IMR-90 (cell line): ENCODE results near the gene SNX25. TPM values are rescaled to one million over a fixed set of nuclear protein-coding genes. Genes with fewer than 3 reads are reported as not detected.

Experiments
- ATAC-seq: fragments of 200-7000 bp; cut with Tn5 transposase; 2 replicates; pipeline ENCODE4 v1.9.1; 2020; ENCODE audit warnings: low read depth, mild to moderate bottlenecking, moderate library complexity
- BruUV-seq: library from RNA; stranded (reverse); fragments of 400-500 nt; replicated peaks from 2 replicates; lab custom pipeline; 2021; lab: Mats Ljungman, UMichigan
- CTCF ChIA-PET: fragments of 300-600 bp; formaldehyde crosslinking; extraction: SDS; loops from one replicate; lab custom pipeline; 2021; ENCODE audit warnings: antibody characterized with exemption; lab: Yijun Ruan, JAX
- POLR2A ChIA-PET: fragments of 300-600 bp; sonication (Branson Sonifier 250); formaldehyde crosslinking; loops from one replicate; lab custom pipeline; 2022; ENCODE audit warnings: antibody characterized with exemption; ENCODE audit not compliant: unreplicated experiment; lab: Charles Lee
- DNase-seq: peaks from one replicate; pipeline ENCODE4 v3.0.0; 2013
- H2AFZ ChIP-seq: replicated peaks from 2 replicates; pipeline ENCODE3; 2013; ENCODE audit warnings: low read length, mild to moderate bottlenecking; ENCODE audit not compliant: poor library complexity
- H2AK5ac ChIP-seq: 2 replicates; pipeline ENCODE4 v1.6.1; 2013; ENCODE audit warnings: low read depth, low read length, inconsistent platforms
- H2AK9ac ChIP-seq: replicated peaks from 2 replicates; pipeline ENCODE3; 2013; ENCODE audit warnings: mild to moderate bottlenecking, low read depth, low read length, moderate library complexity; ENCODE audit not compliant: poor library complexity
- H2BK120ac ChIP-seq: 2 replicates; pipeline ENCODE4 v1.6.1; 2013; ENCODE audit warnings: low read depth, low read length, inconsistent platforms
- H2BK15ac ChIP-seq: 3 replicates; pipeline ENCODE4 v1.6.1; 2013; ENCODE audit warnings: low read depth, low read length, inconsistent platforms
- H2BK20ac ChIP-seq: 2 replicates; pipeline ENCODE4 v1.6.1; 2013; ENCODE audit warnings: low read depth, mild to moderate bottlenecking, inconsistent platforms, low read length, moderate library complexity
- H2BK5ac ChIP-seq: 2 replicates; pipeline ENCODE4 v1.6.1; 2013; ENCODE audit warnings: mild to moderate bottlenecking, low read depth, low read length, inconsistent platforms; ENCODE audit not compliant: poor library complexity, severe bottlenecking
- H3K14ac ChIP-seq: replicated peaks from 2 replicates; pipeline ENCODE4 v1.6.1; 2013; ENCODE audit warnings: low read depth, low read length, inconsistent platforms
- H3K18ac ChIP-seq: 2 replicates; pipeline ENCODE4 v1.6.1; 2013; ENCODE audit warnings: low read depth, low read length, control low read depth
- H3K23ac ChIP-seq: 2 replicates; pipeline ENCODE4 v1.6.1; 2013; ENCODE audit warnings: low read depth, low read length, inconsistent platforms
- H3K27ac ChIP-seq: 2 replicates; pipeline ENCODE4 v1.5.1; 2013; ENCODE audit warnings: mild to moderate bottlenecking, control low read depth, low read length; ENCODE audit not compliant: insufficient read depth
- H3K27me3 ChIP-seq: 2 replicates; pipeline ENCODE4 v1.6.1; 2013; ENCODE audit warnings: low read length; ENCODE audit not compliant: control insufficient read depth, insufficient read depth
- H3K36me3 ChIP-seq: 2 replicates; pipeline ENCODE4 v1.6.1; 2013; ENCODE audit warnings: low read length, mixed read lengths; ENCODE audit not compliant: control insufficient read depth, insufficient read depth
- H3K4ac ChIP-seq: 2 replicates; pipeline ENCODE4 v1.6.1; 2013; ENCODE audit warnings: low read depth, low read length, inconsistent platforms
- H3K4me1 ChIP-seq: 2 replicates; pipeline ENCODE4 v1.6.1; 2013; ENCODE audit warnings: low read length, mixed read lengths; ENCODE audit not compliant: control insufficient read depth, insufficient read depth
- H3K4me2 ChIP-seq: 2 replicates; pipeline ENCODE4 v1.6.1; 2013; ENCODE audit warnings: low read depth, mild to moderate bottlenecking, control low read depth, low read length, moderate library complexity
- H3K4me3 ChIP-seq: 2 replicates; pipeline ENCODE4 v1.5.1; 2013; ENCODE audit warnings: low read depth, mild to moderate bottlenecking, control low read depth, low read length, moderate library complexity; ENCODE audit not compliant: insufficient read depth
- H3K56ac ChIP-seq: 2 replicates; pipeline ENCODE4 v1.6.1; 2013; ENCODE audit warnings: low read length, inconsistent platforms; ENCODE audit not compliant: insufficient read depth; ENCODE audit errors: extremely low read depth
- H3K79me1 ChIP-seq, 2 experiments: 2 replicates each; pipeline ENCODE4 v1.6.1; 2013; ENCODE audit warnings: low read length in 2 of 2, inconsistent platforms in 1 of 2, low read depth in 1 of 2
- H3K9ac ChIP-seq: 2 replicates; pipeline ENCODE4 v1.6.1; 2013; ENCODE audit warnings: low read depth, low read length, control low read depth
- H3K9me1 ChIP-seq: 2 replicates; pipeline ENCODE4 v1.6.1; 2013; ENCODE audit warnings: low read length, inconsistent platforms; ENCODE audit not compliant: insufficient read depth
- H3K9me3 ChIP-seq: 2 replicates; pipeline ENCODE4 v1.6.1; 2013; ENCODE audit warnings: low read length; ENCODE audit not compliant: control insufficient read depth, insufficient read depth
- H4K20me1 ChIP-seq: 2 replicates; pipeline ENCODE4 v1.6.1; 2013; ENCODE audit warnings: low read length, inconsistent platforms; ENCODE audit not compliant: insufficient read depth
- H4K5ac ChIP-seq: 2 replicates; pipeline ENCODE4 v1.6.1; 2013; ENCODE audit warnings: mild to moderate bottlenecking, low read depth, low read length, control low read depth
- H4K8ac ChIP-seq, 2 experiments: 2 replicates each; pipeline ENCODE4 v1.6.1; 2013; ENCODE audit warnings: low read depth in 2 of 2, low read length in 2 of 2, control low read depth in 1 of 2, inconsistent platforms in 1 of 2
- H4K91ac ChIP-seq: 2 replicates; pipeline ENCODE4 v1.6.1; 2013; ENCODE audit warnings: low read depth, low read length, inconsistent platforms; ENCODE audit not compliant: insufficient read depth
- BHLHE40 ChIP-seq: fragments of 150-350 bp; IDR thresholded peaks from 2 replicates; pipeline ENCODE4 v1.6.1; 2016; ENCODE audit warnings: mild to moderate bottlenecking, low read depth, low read length
- CEBPB ChIP-seq: IDR thresholded peaks from 2 replicates; pipeline ENCODE4 v1.6.1; 2012; ENCODE audit warnings: low read depth, low read length, improper control_type of control experiment
- CHD1 ChIP-seq: IDR thresholded peaks from 2 replicates; pipeline ENCODE4 v1.6.1; 2012; ENCODE audit warnings: low read depth, low read length, improper control_type of control experiment
- FOS ChIP-seq: fragments of 150-350 bp; IDR thresholded peaks from 2 replicates; pipeline ENCODE4 v1.6.1; 2016; ENCODE audit warnings: low read depth, low read length
- MAZ ChIP-seq: IDR thresholded peaks from 2 replicates; pipeline ENCODE4 v1.6.1; 2012; ENCODE audit warnings: low read depth, mild to moderate bottlenecking, low read length, improper control_type of control experiment, moderate library complexity, borderline replicate concordance
- MXI1 ChIP-seq: IDR thresholded peaks from 2 replicates; pipeline ENCODE4 v1.6.1; 2012; ENCODE audit warnings: low read depth, mild to moderate bottlenecking, low read length, moderate library complexity, borderline replicate concordance
- NFE2L2 ChIP-seq: fragments of 150-350 bp; IDR thresholded peaks from 2 replicates; pipeline ENCODE4 v1.6.1; 2016; ENCODE audit warnings: low read depth, mild to moderate bottlenecking, low read length
- RCOR1 ChIP-seq: IDR thresholded peaks from 2 replicates; pipeline ENCODE4 v1.6.1; 2012; ENCODE audit warnings: mild to moderate bottlenecking, low read length, improper control_type of control experiment; ENCODE audit not compliant: insufficient replicate concordance
- RFX5 ChIP-seq: IDR thresholded peaks from 2 replicates; pipeline ENCODE4 v1.8.0; 2012; ENCODE audit warnings: low read depth, mild to moderate bottlenecking, low read length, moderate library complexity
- SMC3 ChIP-seq: fragments of 150-350 bp; IDR thresholded peaks from 2 replicates; pipeline ENCODE4 v1.6.1; 2016; ENCODE audit warnings: low read depth, mild to moderate bottlenecking, antibody characterized with exemption, low read length, moderate library complexity
- WGBS, 2 experiments: methylation state at CpG; one replicate each; pipeline versions ENCODE4 v1.1.5 to v1.1.7; 2013; ENCODE audit warnings: missing lambda C conversion rate in 2 of 2; ENCODE audit not compliant: insufficient read length in 1 of 2; ENCODE audit errors: extremely low coverage in 2 of 2; 5-methylcytosine and 5-hydroxymethylcytosine counted together
- dilution Hi-C: fragments of 300-500 bp; cut with HindIII; formaldehyde crosslinking; loops from one replicate; pipeline ENCODE4 v1.14.3; 2018; ENCODE audit warnings: low sequenced_read_pairs; ENCODE audit not compliant: unreplicated experiment
- in situ Hi-C: fragments of 300-500 bp; cut with MboI; formaldehyde crosslinking; loops from 3 replicates; pipeline ENCODE4 v1.14.3; 2019; ENCODE audit warnings: low sequenced_read_pairs, inconsistent platforms, mixed read lengths
- intact Hi-C: fragments of 100-400 bp; cut with micrococcal nuclease; formaldehyde crosslinking; loops from 2 replicates; pipeline ENCODE4 v1.10.0; 2022
- polyA plus RNA-seq, 3 experiments: library from polyadenylated mRNA; depleted of rRNA; stranded (reverse); fragments of >200 nt; gene quantifications; 2 replicates each; pipeline ENCODE4 v1.2.3, GENCODE V29; 2012; ENCODE audit warnings: low replicate concordance in 1 of 3
- total RNA-seq: library from RNA; depleted of rRNA; stranded (reverse); fragments of >200 nt; gene quantifications from 2 replicates; pipeline ENCODE4 v1.2.3, GENCODE V29; 2012
- TF ChIP-seq, protein P1 (sequence below): conservative IDR thresholded peaks from 2 replicates; pipeline ENCODE4 v1.5.1; 2012; ENCODE audit warnings: mild to moderate bottlenecking, low read depth, low read length, improper control_type of control experiment
- TF ChIP-seq, protein P2 (sequence below): fragments of 150-350 bp; IDR thresholded peaks from 2 replicates; pipeline ENCODE4 v1.6.1; 2016; ENCODE audit warnings: low read depth, mild to moderate bottlenecking, low read length, moderate library complexity, borderline replicate concordance
- TF ChIP-seq, protein P3 (sequence below): fragments of 150-350 bp; IDR thresholded peaks from 2 replicates; pipeline ENCODE4 v1.6.1; 2017; ENCODE audit warnings: mild to moderate bottlenecking, antibody characterized with exemption, low read length, low read depth

The SNX25 gene
- total and polyA plus RNA-seq, 2 of the 4 experiments (the other 2 are of a cell fraction): 11.4 to 28.3 TPM

DNA sequence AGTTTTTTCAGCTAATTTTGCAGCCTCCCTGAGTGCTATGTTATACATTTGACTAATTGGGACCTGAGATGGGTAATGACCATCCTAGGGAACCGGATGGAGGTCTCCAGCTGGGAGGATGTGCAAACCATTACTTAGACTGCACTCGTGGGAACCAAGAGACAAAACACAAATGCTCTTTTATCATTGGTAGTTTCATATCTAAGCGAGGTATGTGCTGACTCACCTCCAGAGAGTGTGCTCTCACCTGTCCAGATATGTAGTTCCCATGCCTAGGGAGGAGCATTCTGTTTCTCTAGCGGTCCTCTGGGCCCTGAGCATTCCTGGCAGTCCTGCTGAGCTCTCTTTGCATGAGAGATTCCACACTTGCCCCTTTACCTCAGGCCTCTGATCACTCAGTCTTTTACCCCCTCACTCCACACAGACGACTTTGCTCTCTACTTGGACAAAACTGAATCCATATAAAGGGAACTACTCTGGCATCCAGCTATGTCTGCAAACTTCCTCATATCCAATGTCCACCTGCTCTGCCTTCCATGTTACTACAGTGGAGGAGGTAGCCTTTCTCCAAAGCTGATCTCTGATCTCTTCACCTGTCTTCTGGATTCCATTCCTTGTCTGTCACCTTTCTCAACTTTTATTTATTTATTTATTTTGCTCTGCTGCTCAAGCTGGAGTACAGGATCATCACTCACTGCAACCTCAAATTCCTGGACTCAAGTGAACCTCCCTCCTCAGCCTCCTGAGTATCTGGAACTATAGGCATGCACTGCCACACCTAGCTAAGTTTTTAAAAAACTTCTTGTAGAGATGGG is 97.9 kb downstream of the SNX25 start:
- in situ Hi-C loops (no loop called here), intact Hi-C loops (loop anchor here (5.0 kb wide), 2 partner anchors 90 to 165 kb away; partner anchors contain the start of gene SLC25A4)
- CTCF ChIA-PET: interaction anchor here (0.6 to 0.7 kb wide), 2 partner anchors 11 to 56 kb away, joined by 5 read pairs; no protein-coding TSS in a partner anchor
- TF ChIP-seq FOS (no peak), CEBPB (no peak), SMC3 (no peak), CHD1 (no peak), MAZ (no peak), BHLHE40 (no peak), MXI1 (no peak), RFX5 (no peak), RCOR1 (no peak), NFE2L2 (no peak)
- TF ChIP-seq, protein P1, sequence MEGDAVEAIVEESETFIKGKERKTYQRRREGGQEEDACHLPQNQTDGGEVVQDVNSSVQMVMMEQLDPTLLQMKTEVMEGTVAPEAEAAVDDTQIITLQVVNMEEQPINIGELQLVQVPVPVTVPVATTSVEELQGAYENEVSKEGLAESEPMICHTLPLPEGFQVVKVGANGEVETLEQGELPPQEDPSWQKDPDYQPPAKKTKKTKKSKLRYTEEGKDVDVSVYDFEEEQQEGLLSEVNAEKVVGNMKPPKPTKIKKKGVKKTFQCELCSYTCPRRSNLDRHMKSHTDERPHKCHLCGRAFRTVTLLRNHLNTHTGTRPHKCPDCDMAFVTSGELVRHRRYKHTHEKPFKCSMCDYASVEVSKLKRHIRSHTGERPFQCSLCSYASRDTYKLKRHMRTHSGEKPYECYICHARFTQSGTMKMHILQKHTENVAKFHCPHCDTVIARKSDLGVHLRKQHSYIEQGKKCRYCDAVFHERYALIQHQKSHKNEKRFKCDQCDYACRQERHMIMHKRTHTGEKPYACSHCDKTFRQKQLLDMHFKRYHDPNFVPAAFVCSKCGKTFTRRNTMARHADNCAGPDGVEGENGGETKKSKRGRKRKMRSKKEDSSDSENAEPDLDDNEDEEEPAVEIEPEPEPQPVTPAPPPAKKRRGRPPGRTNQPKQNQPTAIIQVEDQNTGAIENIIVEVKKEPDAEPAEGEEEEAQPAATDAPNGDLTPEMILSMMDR: no peak
- TF ChIP-seq, protein P2, sequence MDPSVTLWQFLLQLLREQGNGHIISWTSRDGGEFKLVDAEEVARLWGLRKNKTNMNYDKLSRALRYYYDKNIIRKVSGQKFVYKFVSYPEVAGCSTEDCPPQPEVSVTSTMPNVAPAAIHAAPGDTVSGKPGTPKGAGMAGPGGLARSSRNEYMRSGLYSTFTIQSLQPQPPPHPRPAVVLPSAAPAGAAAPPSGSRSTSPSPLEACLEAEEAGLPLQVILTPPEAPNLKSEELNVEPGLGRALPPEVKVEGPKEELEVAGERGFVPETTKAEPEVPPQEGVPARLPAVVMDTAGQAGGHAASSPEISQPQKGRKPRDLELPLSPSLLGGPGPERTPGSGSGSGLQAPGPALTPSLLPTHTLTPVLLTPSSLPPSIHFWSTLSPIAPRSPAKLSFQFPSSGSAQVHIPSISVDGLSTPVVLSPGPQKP: no peak
- TF ChIP-seq, protein P3, sequence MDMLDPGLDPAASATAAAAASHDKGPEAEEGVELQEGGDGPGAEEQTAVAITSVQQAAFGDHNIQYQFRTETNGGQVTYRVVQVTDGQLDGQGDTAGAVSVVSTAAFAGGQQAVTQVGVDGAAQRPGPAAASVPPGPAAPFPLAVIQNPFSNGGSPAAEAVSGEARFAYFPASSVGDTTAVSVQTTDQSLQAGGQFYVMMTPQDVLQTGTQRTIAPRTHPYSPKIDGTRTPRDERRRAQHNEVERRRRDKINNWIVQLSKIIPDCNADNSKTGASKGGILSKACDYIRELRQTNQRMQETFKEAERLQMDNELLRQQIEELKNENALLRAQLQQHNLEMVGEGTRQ: no peak

More for the DNA sequence above, 97.9 kb downstream of the SNX25 start:
- Histone ChIP-seq H3K36me3 (peaks cover 7% of the 10 kb centered on the region), H2BK15ac (no peak overlapping the region; the same call in 2 of the 3 replicates), H3K27me3 (no peaks in the 10 kb centered on the region), H4K20me1 (peaks cover 4% of the 10 kb centered on the region; the same call in 1 of the 2 replicates), H3K4me2 (no peak overlapping the region), H3K56ac (no peak overlapping the region), H2BK20ac (0 out of 2 replicates have a peak overlapping the region, but pooled peaks have one; percentile 1), H3K23ac (peak overlapping the region; percentile 2; the same call in 1 of the 2 replicates), H3K4ac (no peak overlapping the region), H4K8ac (no peak overlapping the region), H2BK5ac (peak overlapping the region; percentile 27), H3K9ac (no peak overlapping the region), H3K9me3 (no peaks in the 10 kb centered on the region), H3K4me1 (peaks cover 11% of the 10 kb centered on the region), H3K9me1 (peaks cover 19% of the 10 kb centered on the region), H2AK5ac (no peak overlapping the region; the same call in 1 of the 2 replicates), H2AK9ac (no peak overlapping the region), H3K14ac (no peak overlapping the region; the same call in 1 of the 2 replicates), H2BK120ac (no peak overlapping the region; the same call in 1 of the 2 replicates), H3K27ac (no peak overlapping the region), H3K79me1 (peaks cover 14 to 25% of the 10 kb centered on the region in 2 experiments; a peak in 2 of 4 replicates), H3K18ac (no peak overlapping the region), H3K4me3 (no peak overlapping the region), H2AFZ (no peak overlapping the region), H4K5ac (no peak overlapping the region), H4K91ac (no peak overlapping the region)
- ATAC-seq (no peak), DNase-seq (peak; percentile 31)
- BruUV-seq: no TSS peak
- 60% methylated on average over 1 of the region's 5 CpGs; no CpG with 5 or more reads in 1 of the 2 experiments for whole genome bisulfite sequencing, 2 experiments
- POLR2A ChIA-PET: no interaction called here
- dilution Hi-C loops: no loop called here
